ENCODE measurements around the gene MXI1.

MXI1 gene

GRCh38 chr10:110224992-110225391 lies 17.6 kb downstream of the MXI1 start:
- H3K27ac ChIP-seq, result peak overlapping the region; percentile 82
- TF ChIP-seq CTCF (conservative IDR thresholded peaks at IDR 0.05), result no peak

GRCh38 chr10:110225441-110225755 lies 18.0 kb downstream of the MXI1 start:
- H3K27ac ChIP-seq, result peak overlapping the region; percentile 82
- no peak for TF ChIP-seq CTCF (conservative IDR thresholded peaks at IDR 0.05)

GRCh38 chr10:110225756-110226542 lies 18.5 kb downstream of the MXI1 start:
- TF ChIP-seq CTCF (conservative IDR thresholded peaks at IDR 0.05), result peak; percentile 78
- peak overlapping the region; percentile 82 for H3K27ac ChIP-seq

- TF ChIP-seq CTCF (conservative IDR thresholded peaks at IDR 0.05), result no peak
- H3K27ac ChIP-seq, result peak overlapping the region; percentile 82
Measured at GRCh38 chr10:110226543-110226925, 19.1 kb downstream of the MXI1 start.

- H3K27ac ChIP-seq, result peak overlapping the region; percentile 82
- TF ChIP-seq CTCF (conservative IDR thresholded peaks at IDR 0.05), result no peak
Measured at GRCh38 chr10:110226926-110227641, 19.7 kb downstream of the MXI1 start.

GRCh38 chr10:110228066-110228465 lies 20.7 kb downstream of the MXI1 start:
- no peak overlapping the region; the same call in 1 of the 2 replicates for H3K27ac ChIP-seq

More at GRCh38 chr10:110228066-110228465, 20.7 kb downstream of the MXI1 start:
- TF ChIP-seq CTCF (conservative IDR thresholded peaks at IDR 0.05), result no peak

Data from VCaP (cell line).